AG08395 (cell line): Measurements from ENCODE around the gene PADI3.
A peak's percentile ranks its signal among the peaks of the same experiment; 100 is the strongest.

Experiments used
- DNase-seq: peaks from one replicate; pipeline ENCODE4 v3.0.0; 2012; ENCODE audit warnings: mixed read lengths, low spot score

PADI3 gene

GRCh38 chr1:17214876-17215544 is 33.9 kb upstream of the PADI3 start:
- no peak for DNase-seq

DNA sequence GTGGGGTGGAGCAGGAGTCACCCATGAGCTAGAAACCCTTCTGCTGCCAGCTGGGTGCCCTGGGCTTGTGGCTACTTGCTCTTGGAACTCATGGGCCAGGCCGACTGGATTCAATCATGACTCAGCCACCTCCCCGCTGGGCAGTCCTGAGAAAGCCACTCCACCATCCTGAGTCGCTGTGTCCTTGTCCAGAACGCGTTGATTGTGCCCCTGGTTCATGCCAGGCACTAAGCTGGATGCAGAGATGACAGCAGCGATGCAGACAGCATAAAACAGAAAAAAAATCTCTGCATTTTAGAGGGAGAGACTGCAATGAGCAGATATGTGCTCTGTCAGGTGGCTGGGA is 33.4 kb upstream of the PADI3 start:
- peak; percentile 33 for DNase-seq

DNA sequence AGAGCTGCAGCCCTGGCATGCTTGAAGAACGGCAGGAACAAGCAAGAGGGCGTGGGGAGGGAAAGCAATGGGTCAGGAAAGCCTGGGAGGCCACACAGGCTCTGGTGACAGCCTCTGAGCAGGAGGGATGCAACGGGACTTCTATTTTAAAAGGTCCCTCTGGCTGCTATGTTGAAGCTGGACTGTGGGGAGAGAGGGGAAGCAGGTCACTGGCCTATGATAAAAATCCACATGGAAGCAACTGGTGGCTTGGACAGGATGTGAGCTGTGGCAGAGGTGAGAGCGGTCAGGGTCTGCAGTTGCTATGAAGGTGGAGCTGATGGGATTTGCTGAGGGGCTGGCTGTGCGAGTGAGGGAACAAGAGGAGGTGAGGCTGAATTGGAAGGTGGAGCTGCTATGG is 32.8 kb upstream of the PADI3 start:
- DNase-seq, result no peak

DNA sequence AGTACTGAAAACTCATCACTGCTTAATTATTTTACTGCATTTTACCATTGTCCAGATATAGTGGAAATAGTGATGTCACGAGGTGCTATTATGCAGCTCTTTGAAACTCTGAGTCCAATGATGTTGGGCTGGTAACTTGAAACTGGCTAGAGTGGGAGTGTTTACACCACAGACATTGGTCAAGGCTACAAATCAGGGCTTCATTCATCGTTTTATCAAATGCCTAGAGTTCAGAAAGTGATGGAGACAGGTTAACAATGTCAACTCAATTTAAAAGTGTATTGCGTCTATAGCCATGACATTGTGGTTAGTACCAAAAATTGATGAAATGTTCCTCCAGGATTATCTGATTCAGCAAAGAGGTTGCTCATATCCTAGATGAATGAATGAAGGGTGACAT is 31.3 kb upstream of the PADI3 start:
- no peak for DNase-seq

- no peak for DNase-seq
Observed at GRCh38 chr1:17218939-17219338, 30.0 kb upstream of the PADI3 start.

DNA sequence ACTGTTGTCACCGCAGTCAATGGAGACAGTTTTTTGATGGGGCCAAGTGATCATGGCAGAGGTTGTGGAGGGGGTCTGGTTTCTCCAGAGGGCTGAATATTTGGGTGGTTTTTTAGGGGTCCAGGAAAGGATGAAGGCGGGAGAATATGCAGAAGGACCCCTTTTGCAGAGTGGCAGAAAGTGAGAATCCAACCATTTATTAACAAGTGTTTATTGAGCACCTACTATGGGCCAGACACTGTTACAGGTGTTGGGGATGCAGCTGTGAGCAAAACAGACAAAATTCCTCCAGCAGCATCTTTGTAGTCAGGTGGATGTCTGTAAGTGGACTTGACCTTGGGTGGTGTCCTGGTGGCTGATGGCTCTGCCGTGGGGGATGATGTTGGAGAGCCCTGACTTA is 28.6 kb upstream of the PADI3 start:
- no peak for DNase-seq

GRCh38 chr1:17222557-17222956 is 26.3 kb upstream of the PADI3 start:
- no peak for DNase-seq

DNA sequence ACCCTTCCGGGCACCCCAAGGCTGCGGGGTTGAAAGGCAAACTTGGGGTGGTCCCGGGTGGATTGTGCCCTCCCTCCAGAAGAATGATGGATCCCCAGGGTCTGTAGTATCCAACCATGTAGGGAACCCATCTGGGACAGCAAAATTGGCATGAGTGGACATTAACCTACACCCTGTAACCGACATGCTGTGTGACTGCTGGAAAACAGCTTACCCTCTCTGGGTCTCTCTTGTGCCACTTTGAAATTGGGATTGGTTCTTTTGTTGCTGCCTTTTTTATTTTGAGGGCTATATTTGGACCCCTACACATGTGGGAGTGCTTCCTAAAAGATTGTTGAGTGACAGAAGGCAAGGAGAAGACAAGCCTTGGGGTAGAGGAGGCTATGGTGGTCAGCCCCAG is 24.5 kb upstream of the PADI3 start:
- no peak for DNase-seq

- DNase-seq, result no peak
Observed at GRCh38 chr1:17225140-17225539, 23.8 kb upstream of the PADI3 start.

GRCh38 chr1:17227358-17227915 is 21.5 kb upstream of the PADI3 start:
- no peak for DNase-seq

- DNase-seq, result no peak
Observed at GRCh38 chr1:17228619-17229018, 20.3 kb upstream of the PADI3 start.

- DNase-seq, result no peak
Observed at GRCh38 chr1:17229379-17229778, 19.5 kb upstream of the PADI3 start.

DNA sequence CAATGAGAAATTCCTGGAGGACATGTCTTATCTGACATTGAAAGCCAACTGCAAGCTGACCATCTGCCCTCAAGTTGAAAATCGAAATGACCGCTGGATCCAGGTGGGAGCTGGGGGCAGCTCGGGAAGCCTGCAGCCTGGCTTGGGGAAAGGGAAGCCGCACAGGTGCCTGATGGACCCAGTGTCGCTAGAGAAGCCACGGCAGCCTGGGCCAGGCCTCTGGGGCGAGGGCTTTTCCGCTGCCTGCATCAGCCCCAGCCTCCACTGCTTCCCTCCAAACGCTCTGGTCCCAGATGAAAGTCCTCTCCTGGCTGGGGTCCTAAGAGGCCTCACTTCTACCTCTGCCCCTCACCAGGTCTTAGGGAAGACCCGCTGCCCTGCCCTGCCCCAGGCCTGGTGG is 18.8 kb upstream of the PADI3 start:
- no peak for DNase-seq

DNA sequence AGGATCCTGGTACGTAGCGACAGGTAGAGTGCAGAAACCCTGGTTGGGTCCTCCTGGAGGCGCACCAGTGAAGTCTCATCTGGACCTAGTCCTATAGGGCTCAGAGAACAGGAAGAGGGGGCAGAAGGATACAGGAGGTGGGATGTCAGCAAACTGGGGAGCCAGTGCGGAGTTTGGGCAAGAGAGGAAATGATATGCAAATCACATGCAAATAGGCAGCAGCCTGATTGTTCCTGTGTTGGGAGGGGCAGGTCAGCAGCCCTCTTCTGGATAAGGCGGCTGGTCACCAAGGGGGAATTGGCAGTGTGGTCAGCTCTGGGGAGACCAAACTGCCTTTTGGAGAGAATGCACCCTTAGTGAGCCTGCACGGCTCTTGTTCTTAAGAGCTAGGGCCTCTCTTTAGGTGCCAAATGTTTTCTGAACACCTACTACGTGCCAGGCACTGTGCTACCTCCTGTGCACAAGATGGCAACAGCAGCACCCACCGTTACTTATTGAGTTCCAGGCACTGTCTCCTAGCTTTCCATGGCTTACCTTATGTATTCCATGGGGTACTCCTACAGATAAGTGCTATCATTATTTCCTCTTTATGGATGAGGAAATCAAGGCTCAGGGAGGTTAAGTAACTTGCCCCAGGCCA is 18.1 kb upstream of the PADI3 start:
- DNase-seq, result no peak

DNA sequence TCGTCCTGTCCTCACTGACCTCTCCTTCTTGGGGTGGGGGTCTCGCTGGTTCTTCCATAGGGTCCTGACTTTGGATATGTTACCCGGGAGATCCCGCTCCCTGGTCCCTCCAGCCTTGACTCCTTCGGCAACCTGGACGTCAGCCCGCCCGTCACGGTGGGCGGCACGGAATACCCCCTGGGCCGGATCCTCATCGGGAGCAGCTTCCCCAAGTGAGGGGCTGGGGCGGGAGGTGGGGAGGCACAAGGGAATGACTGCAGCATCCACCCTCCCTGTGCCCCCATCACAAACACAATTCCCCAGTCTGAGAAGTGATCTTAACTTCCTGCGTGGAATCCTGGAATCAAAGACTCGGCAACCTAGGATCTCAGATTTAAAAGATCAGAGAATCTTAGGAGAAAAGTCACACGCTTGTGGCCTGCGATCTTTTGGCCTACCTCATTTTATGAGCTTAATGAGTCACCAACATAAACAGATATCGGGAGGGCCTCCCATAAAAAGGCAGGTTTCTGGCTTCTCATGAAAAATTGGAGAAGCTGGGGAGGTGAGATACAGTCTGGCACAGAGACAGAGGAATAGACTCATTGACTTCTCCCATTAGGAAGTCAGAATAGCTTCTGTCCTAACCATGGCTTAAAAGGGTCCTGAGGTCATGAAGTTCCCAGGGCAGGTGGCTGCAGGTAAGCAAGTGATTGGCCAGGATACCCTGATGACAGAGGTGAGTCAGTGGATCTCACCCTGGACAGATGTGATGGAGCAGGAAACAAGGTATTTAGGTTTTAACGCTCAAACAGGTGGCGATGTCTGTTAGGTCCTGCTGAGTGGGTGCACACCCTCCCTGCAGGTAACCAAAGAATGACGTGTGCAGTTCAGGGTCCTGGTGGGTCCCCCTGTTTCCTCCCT is 15.9 kb upstream of the PADI3 start:
- peak; percentile 75 for DNase-seq

GRCh38 chr1:17233675-17234320 is 15.1 kb upstream of the PADI3 start:
- DNase-seq, result peak; percentile 94

DNA sequence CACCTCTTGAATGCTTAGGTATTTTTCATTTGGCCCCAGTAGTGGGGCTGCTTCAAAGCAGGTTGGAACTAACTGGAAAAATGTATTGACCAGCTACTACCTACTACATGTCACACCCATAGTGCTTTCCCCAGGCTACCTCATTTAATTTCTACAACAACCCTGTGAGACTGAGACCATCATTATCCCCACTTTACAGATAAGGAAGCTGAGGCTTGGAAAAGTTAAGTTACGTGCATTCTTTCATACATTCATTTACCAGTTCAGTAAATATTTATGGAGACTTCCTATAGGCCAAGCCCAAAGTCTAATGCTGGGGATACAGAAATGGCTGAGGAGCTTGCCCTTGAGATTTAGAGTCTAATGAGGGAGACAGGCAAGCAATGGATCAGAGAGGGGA is 14.5 kb upstream of the PADI3 start:
- DNase-seq, result no peak

- no peak for DNase-seq
Observed at GRCh38 chr1:17235135-17235885, 13.6 kb upstream of the PADI3 start.

- peak; percentile 85 for DNase-seq
Observed at GRCh38 chr1:17236779-17237560, 11.9 kb upstream of the PADI3 start.

GRCh38 chr1:17237561-17237903 is 11.4 kb upstream of the PADI3 start:
- DNase-seq, result no peak

DNA sequence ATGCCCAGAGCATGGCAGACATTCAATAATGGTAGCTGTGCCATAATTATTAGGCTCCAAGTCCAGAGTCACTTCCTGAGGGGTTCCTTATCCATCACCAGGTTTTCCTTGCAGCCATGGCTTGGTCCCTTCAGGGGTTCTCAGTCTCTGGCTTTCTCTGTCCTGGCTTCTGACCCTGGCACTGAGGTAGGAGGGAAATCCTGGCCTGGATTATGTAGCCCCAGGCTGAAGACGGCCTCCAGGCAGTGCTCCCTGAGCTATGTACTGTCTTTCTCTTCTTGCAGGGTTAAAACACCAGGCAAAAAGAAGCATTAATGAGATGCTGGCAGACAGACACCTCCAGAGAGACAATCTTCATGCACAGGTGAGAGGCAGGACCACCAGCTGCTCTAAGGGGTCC is 9.5 kb upstream of the PADI3 start:
- peak; percentile 93 for DNase-seq
